HEK293 (cell line): ENCODE data around the gene NFKBIE.

Experiments used
- BCL11B ChIP-seq: fragments of 450-650 bp; formaldehyde crosslinking; IDR thresholded peaks from 2 replicates; pipeline ENCODE4 v1.5.1; 2016; ENCODE audit warnings: low read depth, missing biosample characterization, missing genetic modification characterization
- GFI1B ChIP-seq: fragments of 450-650 bp; formaldehyde crosslinking; IDR thresholded peaks from 2 replicates; pipeline ENCODE4 v1.5.1; 2016; ENCODE audit warnings: missing biosample characterization, missing genetic modification characterization
- IKZF3 ChIP-seq: fragments of 450-650 bp; IDR thresholded peaks from 2 replicates; pipeline ENCODE4 v1.5.0; 2018; ENCODE audit warnings: missing biosample characterization, mild to moderate bottlenecking, missing genetic modification characterization, moderate library complexity
- KLF1 ChIP-seq: fragments of 450-650 bp; formaldehyde crosslinking; IDR thresholded peaks from 2 replicates; pipeline ENCODE4 v1.5.1; 2016; ENCODE audit warnings: missing biosample characterization, missing genetic modification characterization
- KLF9 ChIP-seq: fragments of 450-650 bp; formaldehyde crosslinking; IDR thresholded peaks from 2 replicates; pipeline ENCODE4 v1.5.1; 2016; ENCODE audit warnings: missing biosample characterization, missing genetic modification characterization, low read depth
- PRDM1 ChIP-seq: fragments of 450-650 bp; formaldehyde crosslinking; IDR thresholded peaks from 2 replicates; pipeline ENCODE4; 2016; ENCODE audit warnings: missing biosample characterization, missing genetic modification characterization
- SCRT2 ChIP-seq: fragments of 450-650 bp; formaldehyde crosslinking; IDR thresholded peaks from 2 replicates; pipeline ENCODE4 v1.5.1; 2016; ENCODE audit warnings: missing biosample characterization, missing genetic modification characterization
- SP2 ChIP-seq: fragments of 450-650 bp; formaldehyde crosslinking; IDR thresholded peaks from 2 replicates; pipeline ENCODE4 v1.5.1; 2016; ENCODE audit warnings: missing biosample characterization, missing genetic modification characterization
- SP3 ChIP-seq: fragments of 450-650 bp; formaldehyde crosslinking; IDR thresholded peaks from 2 replicates; pipeline ENCODE4 v1.5.1; 2016; ENCODE audit warnings: missing biosample characterization, missing genetic modification characterization
- ZFP3 ChIP-seq: fragments of 450-650 bp; formaldehyde crosslinking; IDR thresholded peaks from 2 replicates; pipeline ENCODE4 v1.5.1; 2016; ENCODE audit warnings: low read depth, missing biosample characterization, missing genetic modification characterization
- ZNF16 ChIP-seq: fragments of 450-650 bp; formaldehyde crosslinking; IDR thresholded peaks from 2 replicates; pipeline ENCODE4 v1.5.1; 2016; ENCODE audit warnings: low read depth, missing biosample characterization, missing genetic modification characterization
- ZNF214 ChIP-seq: fragments of 450-650 bp; formaldehyde crosslinking; IDR thresholded peaks from 2 replicates; pipeline ENCODE4 v1.5.1; 2017; ENCODE audit warnings: missing biosample characterization, mild to moderate bottlenecking, missing genetic modification characterization, borderline replicate concordance
- ZNF335 ChIP-seq: fragments of 450-650 bp; formaldehyde crosslinking; conservative IDR thresholded peaks from 2 replicates; pipeline ENCODE4 v1.5.1; 2016; ENCODE audit warnings: missing biosample characterization, missing genetic modification characterization
- ZNF404 ChIP-seq: fragments of 450-650 bp; formaldehyde crosslinking; IDR thresholded peaks from 2 replicates; pipeline ENCODE4 v1.5.1; 2017; ENCODE audit warnings: missing biosample characterization, missing genetic modification characterization
- ZNF433 ChIP-seq: fragments of 450-650 bp; formaldehyde crosslinking; IDR thresholded peaks from 2 replicates; pipeline ENCODE4 v1.5.1; 2016; ENCODE audit warnings: missing biosample characterization, missing genetic modification characterization, low read depth
- ZNF510 ChIP-seq: fragments of 450-650 bp; formaldehyde crosslinking; IDR thresholded peaks from 2 replicates; pipeline ENCODE4 v1.5.1; 2018; ENCODE audit warnings: mild to moderate bottlenecking, missing genetic modification characterization, missing biosample characterization; ENCODE audit not compliant: insufficient replicate concordance
- ZNF530 ChIP-seq: fragments of 450-650 bp; formaldehyde crosslinking; IDR thresholded peaks from 2 replicates; pipeline ENCODE4 v1.5.1; 2016; ENCODE audit warnings: low read depth, missing biosample characterization, missing genetic modification characterization
- ZNF555 ChIP-seq: fragments of 450-650 bp; formaldehyde crosslinking; conservative IDR thresholded peaks from 2 replicates; pipeline ENCODE4 v1.5.1; 2017; ENCODE audit warnings: missing biosample characterization, mild to moderate bottlenecking, missing genetic modification characterization, inconsistent platforms
- ZNF561 ChIP-seq: fragments of 450-650 bp; IDR thresholded peaks from 2 replicates; pipeline ENCODE4 v1.5.1; 2018; ENCODE audit warnings: missing biosample characterization, missing genetic modification characterization, borderline replicate concordance
- ZNF707 ChIP-seq: fragments of 450-650 bp; formaldehyde crosslinking; IDR thresholded peaks from 2 replicates; pipeline ENCODE4 v1.5.1; 2016; ENCODE audit warnings: missing biosample characterization, missing genetic modification characterization
- ZNF777 ChIP-seq: fragments of 450-650 bp; formaldehyde crosslinking; IDR thresholded peaks from 2 replicates; pipeline ENCODE4 v1.5.1; 2017; ENCODE audit warnings: missing biosample characterization, missing genetic modification characterization, borderline replicate concordance
- ZNF792 ChIP-seq: fragments of 450-650 bp; formaldehyde crosslinking; IDR thresholded peaks from 2 replicates; pipeline ENCODE4 v1.5.1; 2016; ENCODE audit warnings: missing biosample characterization, missing genetic modification characterization
- ZNF830 ChIP-seq: fragments of 450-650 bp; IDR thresholded peaks from 2 replicates; pipeline ENCODE4 v1.5.0; 2018; ENCODE audit warnings: missing biosample characterization, missing genetic modification characterization, low read depth, mild to moderate bottlenecking, moderate library complexity
- TF ChIP-seq, protein P1 (sequence below): fragments of 450-650 bp; formaldehyde crosslinking; IDR thresholded peaks from 2 replicates; pipeline ENCODE4 v1.5.1; 2016; ENCODE audit warnings: missing biosample characterization, missing genetic modification characterization
- TF ChIP-seq, protein P2 (sequence below): fragments of 450-650 bp; formaldehyde crosslinking; IDR thresholded peaks from 2 replicates; pipeline ENCODE4 v1.5.1; 2016; ENCODE audit warnings: missing biosample characterization, missing genetic modification characterization
- TF ChIP-seq, protein P3 (sequence below): fragments of 450-650 bp; IDR thresholded peaks from 2 replicates; pipeline ENCODE4 v1.5.1; 2018; ENCODE audit warnings: missing biosample characterization, mild to moderate bottlenecking, missing genetic modification characterization
- TF ChIP-seq, protein P4 (sequence below): fragments of 450-650 bp; formaldehyde crosslinking; IDR thresholded peaks from 2 replicates; pipeline ENCODE4 v1.5.1; 2017; ENCODE audit warnings: missing biosample characterization, missing genetic modification characterization
- TF ChIP-seq, protein P5 (sequence below): sonication (generic); formaldehyde crosslinking; IDR thresholded peaks from 2 replicates; pipeline ENCODE4 v1.8.1; 2022; ENCODE audit warnings: mild to moderate bottlenecking, moderate library complexity, missing genetic modification reagents
- TF ChIP-seq, protein P6 (sequence below): fragments of 450-650 bp; formaldehyde crosslinking; IDR thresholded peaks from 2 replicates; pipeline ENCODE4 v1.5.1; 2016; ENCODE audit warnings: missing biosample characterization, missing genetic modification characterization

Gene NFKBIE

DNA sequence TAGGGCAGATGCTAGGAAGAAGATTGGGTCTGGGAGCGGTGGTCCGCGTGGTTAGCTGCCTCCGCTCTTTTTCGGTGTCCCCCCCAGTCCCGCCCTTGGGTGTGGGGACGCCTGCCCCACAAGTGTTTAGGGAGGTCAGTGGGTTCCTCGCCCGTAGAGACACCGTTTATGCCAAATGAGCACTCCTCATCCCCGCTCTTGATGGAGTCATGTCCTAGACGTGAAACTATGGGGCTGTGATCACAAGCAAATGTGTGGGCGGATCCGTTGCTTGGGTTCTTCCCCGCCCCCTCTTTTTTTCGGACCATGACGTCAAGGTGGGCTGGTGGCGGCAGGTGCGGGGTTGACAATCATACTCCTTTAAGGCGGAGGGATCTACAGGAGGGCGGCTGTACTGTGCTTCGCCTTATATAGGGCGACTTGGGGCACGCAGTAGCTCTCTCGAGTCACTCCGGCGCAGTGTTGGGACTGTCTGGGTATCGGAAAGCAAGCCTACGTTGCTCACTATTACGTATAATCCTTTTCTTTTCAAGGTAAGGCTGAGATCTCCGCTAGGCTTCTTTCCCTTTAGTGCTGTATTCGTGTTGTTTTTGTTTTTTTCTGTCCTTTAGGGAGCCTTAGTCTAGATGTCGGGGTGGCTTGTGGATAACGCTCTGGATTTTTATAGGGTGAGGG lies 18.6 kb downstream of the NFKBIE start, which contains the start of gene HSP90AB1 (continued):
- TF ChIP-seq, protein P1, sequence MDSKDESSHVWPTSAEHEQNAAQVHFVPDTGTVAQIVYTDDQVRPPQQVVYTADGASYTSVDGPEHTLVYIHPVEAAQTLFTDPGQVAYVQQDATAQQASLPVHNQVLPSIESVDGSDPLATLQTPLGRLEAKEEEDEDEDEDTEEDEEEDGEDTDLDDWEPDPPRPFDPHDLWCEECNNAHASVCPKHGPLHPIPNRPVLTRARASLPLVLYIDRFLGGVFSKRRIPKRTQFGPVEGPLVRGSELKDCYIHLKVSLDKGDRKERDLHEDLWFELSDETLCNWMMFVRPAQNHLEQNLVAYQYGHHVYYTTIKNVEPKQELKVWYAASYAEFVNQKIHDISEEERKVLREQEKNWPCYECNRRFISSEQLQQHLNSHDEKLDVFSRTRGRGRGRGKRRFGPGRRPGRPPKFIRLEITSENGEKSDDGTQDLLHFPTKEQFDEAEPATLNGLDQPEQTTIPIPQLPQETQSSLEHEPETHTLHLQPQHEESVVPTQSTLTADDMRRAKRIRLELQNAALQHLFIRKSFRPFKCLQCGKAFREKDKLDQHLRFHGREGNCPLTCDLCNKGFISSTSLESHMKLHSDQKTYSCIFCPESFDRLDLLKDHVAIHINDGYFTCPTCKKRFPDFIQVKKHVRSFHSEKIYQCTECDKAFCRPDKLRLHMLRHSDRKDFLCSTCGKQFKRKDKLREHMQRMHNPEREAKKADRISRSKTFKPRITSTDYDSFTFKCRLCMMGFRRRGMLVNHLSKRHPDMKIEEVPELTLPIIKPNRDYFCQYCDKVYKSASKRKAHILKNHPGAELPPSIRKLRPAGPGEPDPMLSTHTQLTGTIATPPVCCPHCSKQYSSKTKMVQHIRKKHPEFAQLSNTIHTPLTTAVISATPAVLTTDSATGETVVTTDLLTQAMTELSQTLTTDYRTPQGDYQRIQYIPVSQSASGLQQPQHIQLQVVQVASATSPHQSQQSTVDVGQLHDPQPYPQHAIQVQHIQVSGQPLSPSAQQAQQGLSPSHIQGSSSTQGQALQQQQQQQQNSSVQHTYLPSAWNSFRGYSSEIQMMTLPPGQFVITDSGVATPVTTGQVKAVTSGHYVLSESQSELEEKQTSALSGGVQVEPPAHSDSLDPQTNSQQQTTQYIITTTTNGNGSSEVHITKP (tag by site-specific recombination) = no peak; the same call in 1 of the 2 replicates
- TF ChIP-seq ZNF830 (tag by site-specific recombination) = no peak
- peak; percentile 70 for TF ChIP-seq SP2 (tag by site-specific recombination)
- TF ChIP-seq ZNF777 (tag by site-specific recombination) = peak; percentile 92
- 0 out of 2 replicates have a peak, but pooled peaks have one; percentile 37 for TF ChIP-seq ZNF530 (tag by site-specific recombination)
- no peak for TF ChIP-seq ZNF555
- TF ChIP-seq ZNF707 (tag by site-specific recombination) = no peak
- peak; percentile 52 for TF ChIP-seq KLF1
- TF ChIP-seq, protein P2, sequence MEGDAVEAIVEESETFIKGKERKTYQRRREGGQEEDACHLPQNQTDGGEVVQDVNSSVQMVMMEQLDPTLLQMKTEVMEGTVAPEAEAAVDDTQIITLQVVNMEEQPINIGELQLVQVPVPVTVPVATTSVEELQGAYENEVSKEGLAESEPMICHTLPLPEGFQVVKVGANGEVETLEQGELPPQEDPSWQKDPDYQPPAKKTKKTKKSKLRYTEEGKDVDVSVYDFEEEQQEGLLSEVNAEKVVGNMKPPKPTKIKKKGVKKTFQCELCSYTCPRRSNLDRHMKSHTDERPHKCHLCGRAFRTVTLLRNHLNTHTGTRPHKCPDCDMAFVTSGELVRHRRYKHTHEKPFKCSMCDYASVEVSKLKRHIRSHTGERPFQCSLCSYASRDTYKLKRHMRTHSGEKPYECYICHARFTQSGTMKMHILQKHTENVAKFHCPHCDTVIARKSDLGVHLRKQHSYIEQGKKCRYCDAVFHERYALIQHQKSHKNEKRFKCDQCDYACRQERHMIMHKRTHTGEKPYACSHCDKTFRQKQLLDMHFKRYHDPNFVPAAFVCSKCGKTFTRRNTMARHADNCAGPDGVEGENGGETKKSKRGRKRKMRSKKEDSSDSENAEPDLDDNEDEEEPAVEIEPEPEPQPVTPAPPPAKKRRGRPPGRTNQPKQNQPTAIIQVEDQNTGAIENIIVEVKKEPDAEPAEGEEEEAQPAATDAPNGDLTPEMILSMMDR (tag by site-specific recombination) = peak; percentile 31; the same call in 1 of the 2 replicates
- no peak for TF ChIP-seq IKZF3
- TF ChIP-seq ZNF335 (tag by site-specific recombination) = peak; percentile 72; the same call in 1 of the 2 replicates
- TF ChIP-seq ZNF16 (tag by site-specific recombination) = no peak
- peak; percentile 9; the same call in 1 of the 2 replicates for TF ChIP-seq KLF9
- TF ChIP-seq ZFP3 = no peak
- no peak for TF ChIP-seq ZNF214 (tag by site-specific recombination)
- TF ChIP-seq, protein P3, sequence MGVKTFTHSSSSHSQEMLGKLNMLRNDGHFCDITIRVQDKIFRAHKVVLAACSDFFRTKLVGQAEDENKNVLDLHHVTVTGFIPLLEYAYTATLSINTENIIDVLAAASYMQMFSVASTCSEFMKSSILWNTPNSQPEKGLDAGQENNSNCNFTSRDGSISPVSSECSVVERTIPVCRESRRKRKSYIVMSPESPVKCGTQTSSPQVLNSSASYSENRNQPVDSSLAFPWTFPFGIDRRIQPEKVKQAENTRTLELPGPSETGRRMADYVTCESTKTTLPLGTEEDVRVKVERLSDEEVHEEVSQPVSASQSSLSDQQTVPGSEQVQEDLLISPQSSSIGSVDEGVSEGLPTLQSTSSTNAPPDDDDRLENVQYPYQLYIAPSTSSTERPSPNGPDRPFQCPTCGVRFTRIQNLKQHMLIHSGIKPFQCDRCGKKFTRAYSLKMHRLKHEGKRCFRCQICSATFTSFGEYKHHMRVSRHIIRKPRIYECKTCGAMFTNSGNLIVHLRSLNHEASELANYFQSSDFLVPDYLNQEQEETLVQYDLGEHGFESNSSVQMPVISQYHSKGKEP (tag by site-specific recombination) = no peak
- no peak for TF ChIP-seq ZNF510 (tag by site-specific recombination)
- TF ChIP-seq, protein P4, sequence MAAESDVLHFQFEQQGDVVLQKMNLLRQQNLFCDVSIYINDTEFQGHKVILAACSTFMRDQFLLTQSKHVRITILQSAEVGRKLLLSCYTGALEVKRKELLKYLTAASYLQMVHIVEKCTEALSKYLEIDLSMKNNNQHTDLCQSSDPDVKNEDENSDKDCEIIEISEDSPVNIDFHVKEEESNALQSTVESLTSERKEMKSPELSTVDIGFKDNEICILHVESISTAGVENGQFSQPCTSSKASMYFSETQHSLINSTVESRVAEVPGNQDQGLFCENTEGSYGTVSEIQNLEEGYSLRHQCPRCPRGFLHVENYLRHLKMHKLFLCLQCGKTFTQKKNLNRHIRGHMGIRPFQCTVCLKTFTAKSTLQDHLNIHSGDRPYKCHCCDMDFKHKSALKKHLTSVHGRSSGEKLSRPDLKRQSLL (tag by site-specific recombination) = no peak
- no peak for TF ChIP-seq GFI1B
- TF ChIP-seq ZNF561 = no peak
- TF ChIP-seq ZNF433 (tag by site-specific recombination) = no peak
- no peak for TF ChIP-seq ZNF404 (tag by site-specific recombination)
- no peak; the same call in 1 of the 2 replicates for TF ChIP-seq ZNF792 (tag by site-specific recombination)
- no peak for TF ChIP-seq PRDM1 (tag by site-specific recombination)
- no peak for TF ChIP-seq BCL11B (tag by site-specific recombination)
- TF ChIP-seq SP3 = peak; percentile 87
- TF ChIP-seq SCRT2 (tag by site-specific recombination) = peak; percentile 8; the same call in 1 of the 2 replicates
- TF ChIP-seq, protein P5, sequence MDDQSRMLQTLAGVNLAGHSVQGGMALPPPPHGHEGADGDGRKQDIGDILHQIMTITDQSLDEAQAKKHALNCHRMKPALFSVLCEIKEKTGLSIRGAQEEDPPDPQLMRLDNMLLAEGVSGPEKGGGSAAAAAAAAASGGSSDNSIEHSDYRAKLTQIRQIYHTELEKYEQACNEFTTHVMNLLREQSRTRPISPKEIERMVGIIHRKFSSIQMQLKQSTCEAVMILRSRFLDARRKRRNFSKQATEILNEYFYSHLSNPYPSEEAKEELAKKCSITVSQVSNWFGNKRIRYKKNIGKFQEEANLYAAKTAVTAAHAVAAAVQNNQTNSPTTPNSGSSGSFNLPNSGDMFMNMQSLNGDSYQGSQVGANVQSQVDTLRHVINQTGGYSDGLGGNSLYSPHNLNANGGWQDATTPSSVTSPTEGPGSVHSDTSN (CRISPR knock-in tag) = no peak
- TF ChIP-seq, protein P6, sequence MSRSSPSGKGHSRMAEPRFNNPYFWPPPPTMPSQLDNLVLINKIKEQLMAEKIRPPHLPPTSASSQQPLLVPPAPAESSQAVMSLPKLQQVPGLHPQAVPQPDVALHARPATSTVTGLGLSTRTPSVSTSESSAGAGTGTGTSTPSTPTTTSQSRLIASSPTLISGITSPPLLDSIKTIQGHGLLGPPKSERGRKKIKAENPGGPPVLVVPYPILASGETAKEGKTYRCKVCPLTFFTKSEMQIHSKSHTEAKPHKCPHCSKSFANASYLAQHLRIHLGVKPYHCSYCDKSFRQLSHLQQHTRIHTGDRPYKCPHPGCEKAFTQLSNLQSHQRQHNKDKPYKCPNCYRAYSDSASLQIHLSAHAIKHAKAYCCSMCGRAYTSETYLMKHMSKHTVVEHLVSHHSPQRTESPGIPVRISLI (tag by site-specific recombination) = peak; percentile 78
